NCI-H226 (cell line): ENCODE data around the gene TTLL9.

ENCODE experiments used
- DNase-seq: peaks from one replicate; pipeline ENCODE4 v3.0.0-alpha.2; 2015

TTLL9 gene

GRCh38 chr20:31989030-31989645, 118.7 kb downstream of the TTLL9 start:
- DNase-seq = no peak

- DNase-seq = no peak
These were observed 120.4 kb downstream of the TTLL9 start for GRCh38 chr20:31990641-31991338.

- no peak for DNase-seq
These were observed 120.9 kb downstream of the TTLL9 start for GRCh38 chr20:31991339-31991705.

GRCh38 chr20:31992086-31992485, 121.7 kb downstream of the TTLL9 start:
- no peak for DNase-seq
